WTC11 (cell line): ENCODE measurements around the gene IL10RB.

ENCODE experiments used
- ATF2 ChIP-seq: sonication (generic); formaldehyde crosslinking; IDR thresholded peaks from 2 replicates; pipeline ENCODE4 v1.8.1; 2022; ENCODE audit warnings: low read depth, missing genetic modification reagents, borderline replicate concordance
- CREM ChIP-seq: sonication (generic); formaldehyde crosslinking; IDR thresholded peaks from 2 replicates; pipeline ENCODE4 v1.8.1; 2022; ENCODE audit warnings: mild to moderate bottlenecking, missing genetic modification reagents, moderate library complexity
- CTCF ChIP-seq: fragments of 200-600 bp; IDR thresholded peaks from 2 replicates; pipeline ENCODE4 v1.8.0; 2022; ENCODE audit warnings: antibody characterized with exemption
- ESRRA ChIP-seq: sonication (generic); formaldehyde crosslinking; IDR thresholded peaks from 2 replicates; pipeline ENCODE4 v1.8.1; 2022; ENCODE audit warnings: mild to moderate bottlenecking, missing genetic modification reagents, borderline replicate concordance
- NR2C2 ChIP-seq: sonication (generic); formaldehyde crosslinking; IDR thresholded peaks from 2 replicates; pipeline ENCODE4 v1.8.0; 2022; ENCODE audit warnings: mild to moderate bottlenecking, missing genetic modification reagents
- SP1 ChIP-seq: sonication (generic); formaldehyde crosslinking; conservative IDR thresholded peaks from 2 replicates; pipeline ENCODE4 v1.8.1; 2022; ENCODE audit warnings: missing genetic modification reagents
- TP53 ChIP-seq: sonication (generic); formaldehyde crosslinking; IDR thresholded peaks from 2 replicates; pipeline ENCODE4 v1.8.1; 2023; ENCODE audit warnings: mild to moderate bottlenecking, missing genetic modification reagents
- USF2 ChIP-seq: sonication (generic); formaldehyde crosslinking; IDR thresholded peaks from 2 replicates; pipeline ENCODE4 v1.8.1; 2023; ENCODE audit warnings: mild to moderate bottlenecking, missing genetic modification reagents, moderate library complexity

GRCh38 chr21:33259995-33260394, 6.2 kb upstream of the IL10RB start:
- TF ChIP-seq CTCF, result no peak
- TF ChIP-seq NR2C2, result no peak
- TF ChIP-seq USF2 (CRISPR knock-in tag), result no peak
- TF ChIP-seq ESRRA (CRISPR knock-in tag), result no peak
- TF ChIP-seq SP1 (CRISPR knock-in tag), result no peak
- no peak for TF ChIP-seq CREM (CRISPR knock-in tag)
- TF ChIP-seq TP53, result no peak
- TF ChIP-seq ATF2, result no peak
